ENCODE measurements around the gene VSTM2B.

DNA sequence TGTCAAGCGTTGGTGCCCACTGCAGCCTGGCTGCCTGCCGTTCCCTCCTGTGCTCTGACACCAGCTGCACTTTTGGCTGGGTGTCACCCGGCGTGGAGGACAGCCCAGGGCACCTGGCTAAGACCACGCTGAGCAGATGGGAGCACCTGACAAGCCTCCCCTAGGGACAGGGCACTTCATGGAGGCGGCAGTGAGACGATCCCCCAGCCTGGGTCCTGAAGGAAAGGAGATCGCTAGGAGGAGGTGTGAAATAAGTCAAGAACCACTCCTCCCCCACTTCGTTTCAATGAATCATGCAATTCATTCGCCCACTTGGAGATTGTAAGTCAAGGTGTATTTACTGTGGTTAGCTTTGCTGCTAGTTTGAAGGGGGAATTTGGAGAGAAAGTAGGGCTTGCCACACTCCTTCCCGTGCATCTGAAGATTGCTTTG, 38.8 kb downstream of the VSTM2B start:
- TF ChIP-seq, protein P1, sequence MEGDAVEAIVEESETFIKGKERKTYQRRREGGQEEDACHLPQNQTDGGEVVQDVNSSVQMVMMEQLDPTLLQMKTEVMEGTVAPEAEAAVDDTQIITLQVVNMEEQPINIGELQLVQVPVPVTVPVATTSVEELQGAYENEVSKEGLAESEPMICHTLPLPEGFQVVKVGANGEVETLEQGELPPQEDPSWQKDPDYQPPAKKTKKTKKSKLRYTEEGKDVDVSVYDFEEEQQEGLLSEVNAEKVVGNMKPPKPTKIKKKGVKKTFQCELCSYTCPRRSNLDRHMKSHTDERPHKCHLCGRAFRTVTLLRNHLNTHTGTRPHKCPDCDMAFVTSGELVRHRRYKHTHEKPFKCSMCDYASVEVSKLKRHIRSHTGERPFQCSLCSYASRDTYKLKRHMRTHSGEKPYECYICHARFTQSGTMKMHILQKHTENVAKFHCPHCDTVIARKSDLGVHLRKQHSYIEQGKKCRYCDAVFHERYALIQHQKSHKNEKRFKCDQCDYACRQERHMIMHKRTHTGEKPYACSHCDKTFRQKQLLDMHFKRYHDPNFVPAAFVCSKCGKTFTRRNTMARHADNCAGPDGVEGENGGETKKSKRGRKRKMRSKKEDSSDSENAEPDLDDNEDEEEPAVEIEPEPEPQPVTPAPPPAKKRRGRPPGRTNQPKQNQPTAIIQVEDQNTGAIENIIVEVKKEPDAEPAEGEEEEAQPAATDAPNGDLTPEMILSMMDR (IDR thresholded peaks at IDR 0.05; ENCODE audit: low read depth, low read length, missing input control), result no peak
- TF ChIP-seq, protein P2, sequence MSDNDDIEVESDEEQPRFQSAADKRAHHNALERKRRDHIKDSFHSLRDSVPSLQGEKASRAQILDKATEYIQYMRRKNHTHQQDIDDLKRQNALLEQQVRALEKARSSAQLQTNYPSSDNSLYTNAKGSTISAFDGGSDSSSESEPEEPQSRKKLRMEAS (IDR thresholded peaks at IDR 0.05), result no peak
- TF ChIP-seq, protein P3, sequence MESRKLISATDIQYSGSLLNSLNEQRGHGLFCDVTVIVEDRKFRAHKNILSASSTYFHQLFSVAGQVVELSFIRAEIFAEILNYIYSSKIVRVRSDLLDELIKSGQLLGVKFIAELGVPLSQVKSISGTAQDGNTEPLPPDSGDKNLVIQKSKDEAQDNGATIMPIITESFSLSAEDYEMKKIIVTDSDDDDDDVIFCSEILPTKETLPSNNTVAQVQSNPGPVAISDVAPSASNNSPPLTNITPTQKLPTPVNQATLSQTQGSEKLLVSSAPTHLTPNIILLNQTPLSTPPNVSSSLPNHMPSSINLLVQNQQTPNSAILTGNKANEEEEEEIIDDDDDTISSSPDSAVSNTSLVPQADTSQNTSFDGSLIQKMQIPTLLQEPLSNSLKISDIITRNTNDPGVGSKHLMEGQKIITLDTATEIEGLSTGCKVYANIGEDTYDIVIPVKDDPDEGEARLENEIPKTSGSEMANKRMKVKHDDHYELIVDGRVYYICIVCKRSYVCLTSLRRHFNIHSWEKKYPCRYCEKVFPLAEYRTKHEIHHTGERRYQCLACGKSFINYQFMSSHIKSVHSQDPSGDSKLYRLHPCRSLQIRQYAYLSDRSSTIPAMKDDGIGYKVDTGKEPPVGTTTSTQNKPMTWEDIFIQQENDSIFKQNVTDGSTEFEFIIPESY (IDR thresholded peaks at IDR 0.05), result no peak
